Transverse colon (tissue), 4 donors: ENCODE data around the gene HS3ST5.

Source experiments
- EP300 ChIP-seq: sonication (generic); formaldehyde crosslinking; IDR thresholded peaks from one replicate; pipeline ENCODE4 v1.6.1; 2017; ENCODE audit warnings: antibody characterized with exemption, low read depth
- POLR2A ChIP-seq: fragments of 450-650 bp; IDR thresholded peaks from one replicate; pipeline ENCODE4 v1.6.1; 2016; ENCODE audit warnings: antibody characterized with exemption, mild to moderate bottlenecking, moderate library complexity
- POLR2AphosphoS5 ChIP-seq, 3 donors: sonication (generic); formaldehyde crosslinking; IDR thresholded peaks; one replicate each; pipeline ENCODE4 v1.6.1; 2016; ENCODE audit warnings: antibody characterized with exemption in 3 of 3
- TF ChIP-seq, protein P1 (sequence below), 5 experiments: fragments of 200-600 bp in 3 of 5; fragments of 450-650 bp in 2 of 5; sonication (generic) in 3 of 5; IDR thresholded peaks; 1 replicate in 2 of 5; 2 replicates in 3 of 5; pipeline ENCODE4 v1.5.1; 2016 to 2017; ENCODE audit warnings: antibody characterized with exemption in 5 of 5, inconsistent platforms in 3 of 5, mild to moderate bottlenecking in 2 of 5, moderate library complexity in 1 of 5

DNA sequence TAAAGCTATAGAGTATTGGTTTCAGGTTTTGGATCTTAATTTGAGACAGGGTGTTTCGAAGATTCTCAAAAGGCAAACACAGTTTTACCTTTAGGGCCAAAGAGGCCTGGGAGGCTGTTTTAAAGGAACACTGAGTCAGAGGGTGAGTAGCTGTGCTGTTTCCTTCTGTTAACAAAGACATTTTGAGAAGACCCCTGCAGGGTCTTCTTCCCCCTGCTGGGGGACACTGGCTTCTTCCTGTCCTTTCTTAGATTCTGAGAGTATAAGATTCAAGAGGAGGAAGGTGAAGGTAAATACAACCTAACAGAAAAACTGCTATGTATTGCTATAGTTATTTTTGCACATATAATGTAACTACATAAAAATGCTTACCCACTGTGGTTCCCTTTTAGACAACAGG, 19.0 kb downstream of the HS3ST5 start:
- TF ChIP-seq POLR2A (no peak), POLR2AphosphoS5 (IDR thresholded peaks at IDR 0.05) (no peak), EP300 (no peak)
- TF ChIP-seq, protein P1, sequence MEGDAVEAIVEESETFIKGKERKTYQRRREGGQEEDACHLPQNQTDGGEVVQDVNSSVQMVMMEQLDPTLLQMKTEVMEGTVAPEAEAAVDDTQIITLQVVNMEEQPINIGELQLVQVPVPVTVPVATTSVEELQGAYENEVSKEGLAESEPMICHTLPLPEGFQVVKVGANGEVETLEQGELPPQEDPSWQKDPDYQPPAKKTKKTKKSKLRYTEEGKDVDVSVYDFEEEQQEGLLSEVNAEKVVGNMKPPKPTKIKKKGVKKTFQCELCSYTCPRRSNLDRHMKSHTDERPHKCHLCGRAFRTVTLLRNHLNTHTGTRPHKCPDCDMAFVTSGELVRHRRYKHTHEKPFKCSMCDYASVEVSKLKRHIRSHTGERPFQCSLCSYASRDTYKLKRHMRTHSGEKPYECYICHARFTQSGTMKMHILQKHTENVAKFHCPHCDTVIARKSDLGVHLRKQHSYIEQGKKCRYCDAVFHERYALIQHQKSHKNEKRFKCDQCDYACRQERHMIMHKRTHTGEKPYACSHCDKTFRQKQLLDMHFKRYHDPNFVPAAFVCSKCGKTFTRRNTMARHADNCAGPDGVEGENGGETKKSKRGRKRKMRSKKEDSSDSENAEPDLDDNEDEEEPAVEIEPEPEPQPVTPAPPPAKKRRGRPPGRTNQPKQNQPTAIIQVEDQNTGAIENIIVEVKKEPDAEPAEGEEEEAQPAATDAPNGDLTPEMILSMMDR (IDR thresholded peaks at IDR 0.05): no peak
